ELF-1 (cell line): ENCODE data around the gene UST.

ENCODE experiments used
- DNase-seq: peaks from one replicate; pipeline ENCODE4 v3.0.0-alpha.2; 2016; ENCODE audit warnings: low read depth, low spot score

The UST gene

GRCh38 chr6:149060985-149061760, 314.3 kb downstream of the UST start:
- DNase-seq, result no peak

GRCh38 chr6:149061930-149062329, 315.1 kb downstream of the UST start:
- no peak for DNase-seq

DNA sequence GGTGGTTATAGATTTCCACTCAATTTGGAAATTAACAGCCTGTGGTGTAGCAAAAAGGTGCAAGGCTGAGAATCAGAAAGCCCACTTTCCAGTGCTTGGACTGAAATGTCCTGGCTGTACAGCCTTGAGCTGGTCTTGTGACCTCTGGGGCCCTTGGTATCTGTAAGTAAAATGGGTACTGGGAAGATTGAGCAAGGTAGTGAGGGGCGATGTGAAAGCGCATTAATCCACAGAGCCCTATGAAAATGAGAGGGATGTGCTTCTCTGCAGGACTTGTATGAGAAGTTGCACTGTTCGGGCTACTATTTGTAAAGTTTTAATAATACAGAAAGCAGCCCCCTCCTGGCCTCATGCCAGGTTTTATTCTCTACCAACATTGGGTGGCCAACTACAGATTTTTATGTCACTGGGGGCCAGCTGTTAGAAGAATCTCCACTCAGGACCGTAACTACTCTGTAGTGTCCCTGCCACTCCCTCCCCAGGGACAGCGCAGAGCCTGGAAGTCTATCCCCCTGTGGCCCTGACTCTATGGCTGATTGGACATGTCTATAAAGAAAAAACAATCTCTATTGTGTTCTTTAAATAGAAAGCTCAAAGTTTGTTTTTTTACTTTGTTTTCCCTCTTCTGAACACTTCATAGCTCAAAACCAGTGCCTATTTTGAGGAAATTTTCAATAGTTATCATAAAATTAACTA, 316.0 kb downstream of the UST start:
- no peak for DNase-seq

- no peak for DNase-seq
Observed at GRCh38 chr6:149063468-149063867, 316.6 kb downstream of the UST start.

DNA sequence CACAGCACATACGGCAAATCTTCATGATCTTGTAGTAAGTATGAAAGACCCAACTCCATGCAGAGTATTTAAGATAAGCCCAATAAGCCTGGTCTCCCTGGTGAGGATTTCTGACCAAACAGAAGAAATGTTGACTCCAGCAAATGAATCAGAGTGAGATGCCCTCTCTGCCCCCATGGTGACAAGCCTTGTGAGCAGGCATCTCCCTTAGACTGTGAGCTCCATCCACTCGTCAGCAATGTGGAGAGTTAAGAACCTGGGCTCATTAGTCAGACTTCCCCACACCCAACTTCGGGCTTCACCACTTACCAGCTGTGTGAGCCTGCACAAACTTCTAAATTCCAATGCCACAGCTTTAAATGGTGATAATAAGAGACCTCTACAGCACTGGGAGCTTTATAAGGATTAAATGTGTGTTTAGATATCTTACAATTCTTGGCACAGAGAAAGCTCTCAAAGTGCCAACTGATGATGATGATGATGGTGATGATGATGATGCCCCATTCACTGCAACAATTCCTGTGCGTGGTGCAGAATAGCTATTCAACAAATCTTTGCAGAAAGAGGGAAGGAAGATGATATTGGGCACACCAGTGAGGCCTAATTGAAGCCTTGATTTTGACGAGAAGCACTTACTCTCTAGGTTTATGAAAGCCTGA, 317.3 kb downstream of the UST start:
- no peak for DNase-seq

GRCh38 chr6:149064660-149065015, 317.8 kb downstream of the UST start:
- no peak for DNase-seq

DNA sequence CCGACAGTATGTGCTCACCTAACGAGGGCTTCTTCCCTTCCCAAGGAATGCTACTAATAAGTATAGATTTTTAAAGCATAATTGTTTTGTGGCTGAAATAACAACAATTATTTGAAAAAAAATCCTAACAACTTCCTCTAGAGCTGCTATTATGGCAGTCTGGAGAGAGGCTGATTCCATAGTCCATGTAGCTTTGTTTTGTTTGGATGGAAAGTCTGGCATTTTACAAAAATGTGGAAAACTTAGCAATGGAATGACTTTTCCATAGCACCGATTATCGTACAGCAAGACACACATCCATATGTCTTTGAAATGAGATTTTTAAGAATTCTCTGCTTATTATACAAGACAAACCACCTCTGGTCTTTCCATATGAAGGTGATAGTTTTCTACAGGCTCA, 318.3 kb downstream of the UST start:
- DNase-seq, result no peak

DNA sequence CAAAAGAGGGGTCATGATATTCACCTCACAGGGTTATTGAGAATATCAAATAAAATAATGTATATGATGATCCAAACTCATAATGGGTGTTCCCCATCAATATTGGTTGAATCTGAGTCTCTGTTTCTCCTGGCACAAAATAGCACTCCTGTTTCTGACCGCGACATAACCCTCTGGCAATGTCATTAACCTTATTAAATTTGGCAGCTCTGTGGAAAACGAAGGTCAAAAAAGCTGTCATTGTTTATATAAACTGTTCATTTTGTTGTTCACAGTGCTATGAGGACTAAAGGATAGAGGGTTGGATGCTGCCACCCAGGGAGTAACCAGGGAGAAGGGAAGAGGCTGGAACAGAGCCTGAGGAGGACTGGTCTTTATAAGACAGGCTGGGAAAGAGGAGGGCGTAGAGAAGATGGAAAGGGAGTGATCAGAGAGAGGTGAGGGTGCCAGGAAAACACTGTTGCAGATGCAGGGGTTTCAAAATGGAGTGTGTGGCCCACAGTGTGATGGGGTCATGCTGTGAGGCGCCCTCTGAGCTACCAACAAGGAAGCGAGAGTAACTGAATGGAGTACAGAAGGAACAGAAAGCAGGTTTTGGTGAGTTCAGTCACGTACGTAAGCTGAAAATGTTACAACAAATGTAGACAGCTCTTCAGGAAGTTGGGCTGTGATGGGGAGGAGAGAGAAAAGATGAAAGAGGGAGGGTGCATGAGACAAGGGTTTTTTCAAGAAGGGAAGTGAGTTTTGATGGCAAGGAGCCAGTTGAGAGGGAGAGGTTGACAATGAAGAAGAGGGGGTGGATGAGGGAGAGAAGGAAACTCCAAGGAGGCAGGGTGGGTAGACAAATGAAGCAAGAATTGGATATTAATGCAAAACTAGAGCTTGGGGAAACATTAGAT, 319.1 kb downstream of the UST start:
- DNase-seq, result no peak

- no peak for DNase-seq
Observed at GRCh38 chr6:149071997-149072396, 325.2 kb downstream of the UST start.

- DNase-seq, result no peak
Observed at GRCh38 chr6:149074832-149075258, 328.0 kb downstream of the UST start.

- DNase-seq, result no peak
Observed at GRCh38 chr6:149075616-149076354, 329.0 kb downstream of the UST start.

DNA sequence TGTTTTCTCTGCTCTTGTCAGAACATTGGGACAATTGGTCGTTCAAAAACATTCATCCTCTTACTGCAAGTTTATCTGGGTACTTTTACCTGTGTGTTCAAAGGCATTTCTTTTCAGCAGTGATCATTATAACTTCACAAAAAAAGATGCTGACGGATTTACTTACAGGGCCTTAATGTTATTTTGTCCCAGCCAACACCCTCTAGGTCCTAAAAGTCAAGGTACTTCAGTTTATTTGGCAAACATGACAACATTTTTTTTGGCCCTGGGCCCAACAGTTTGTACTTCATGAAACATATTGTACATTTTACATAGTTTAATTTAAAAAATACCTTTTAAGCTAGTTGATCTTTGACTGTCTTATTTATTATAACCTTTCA, 329.5 kb downstream of the UST start:
- DNase-seq, result no peak

DNA sequence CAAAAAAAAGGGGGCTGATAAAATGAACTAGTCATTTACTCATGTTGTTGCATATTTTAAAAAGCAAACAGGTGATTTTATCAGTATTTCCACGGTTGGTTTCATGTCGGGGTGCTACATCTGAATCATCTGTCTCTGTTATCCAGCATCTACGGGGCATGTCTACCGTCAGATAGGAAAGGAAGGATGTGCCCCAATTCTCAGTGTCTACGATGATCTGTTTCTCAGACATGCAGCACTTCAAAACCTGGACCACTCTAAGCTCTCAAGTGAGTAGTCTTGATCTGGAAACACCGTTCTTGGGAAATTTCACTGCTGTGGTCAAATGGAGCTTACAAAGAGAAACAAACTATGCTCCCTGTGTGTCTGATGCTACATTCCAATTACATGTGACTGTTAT, 330.4 kb downstream of the UST start:
- DNase-seq, result no peak

- no peak for DNase-seq
Observed at GRCh38 chr6:149078211-149078782, 331.5 kb downstream of the UST start.

GRCh38 chr6:149079456-149079855, 332.6 kb downstream of the UST start:
- no peak for DNase-seq

DNA sequence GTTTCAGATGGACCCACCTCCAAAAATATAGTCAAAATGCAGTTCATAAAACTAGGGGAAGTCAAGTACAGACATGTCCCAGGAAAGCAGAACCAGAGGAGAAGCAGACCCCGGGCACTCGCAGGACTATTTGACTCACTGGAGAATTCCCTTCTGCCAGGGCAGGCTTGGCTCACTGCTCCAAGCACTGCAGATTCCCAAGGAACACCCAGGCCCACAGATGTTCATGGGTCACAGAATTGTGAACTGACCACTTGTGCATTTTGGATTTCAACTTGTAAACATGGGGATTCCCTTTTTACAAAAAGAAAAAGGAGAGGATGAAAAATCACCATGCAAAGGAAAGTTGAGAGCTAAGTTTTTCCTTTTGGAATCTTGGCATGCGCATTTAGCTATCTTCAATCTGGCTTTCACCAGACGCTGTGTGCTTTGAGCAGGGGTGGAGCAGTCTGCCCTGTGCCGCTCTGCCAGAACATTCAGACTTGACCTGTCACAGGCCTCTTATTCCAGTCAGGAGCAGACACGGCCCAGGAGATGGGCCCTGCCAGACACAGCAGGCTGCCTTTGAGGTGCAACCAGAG, 333.2 kb downstream of the UST start:
- peak; percentile 41 for DNase-seq

- no peak for DNase-seq
Observed at GRCh38 chr6:149080511-149080910, 333.7 kb downstream of the UST start.

- no peak for DNase-seq
Observed at GRCh38 chr6:149081281-149081680, 334.5 kb downstream of the UST start.

DNA sequence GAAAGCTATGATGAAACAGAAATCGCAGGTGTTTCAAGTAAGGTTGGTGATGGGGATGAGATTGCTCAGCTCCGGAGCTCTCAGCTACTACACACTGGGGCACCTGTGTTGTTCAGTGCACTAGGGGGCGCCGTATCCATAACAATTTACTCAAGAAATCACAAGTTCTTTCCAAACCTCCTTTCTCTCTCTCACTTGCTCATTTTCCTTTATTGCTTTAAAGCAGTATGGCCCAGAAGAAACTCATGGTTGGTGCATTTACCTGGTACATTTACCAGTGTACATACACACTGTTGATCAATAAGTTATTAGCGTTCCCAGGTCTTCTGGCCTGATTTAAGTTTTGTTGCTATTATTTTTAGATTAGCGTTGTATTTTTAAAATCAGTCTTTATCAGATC, 335.5 kb downstream of the UST start:
- DNase-seq, result peak; percentile 60

DNA sequence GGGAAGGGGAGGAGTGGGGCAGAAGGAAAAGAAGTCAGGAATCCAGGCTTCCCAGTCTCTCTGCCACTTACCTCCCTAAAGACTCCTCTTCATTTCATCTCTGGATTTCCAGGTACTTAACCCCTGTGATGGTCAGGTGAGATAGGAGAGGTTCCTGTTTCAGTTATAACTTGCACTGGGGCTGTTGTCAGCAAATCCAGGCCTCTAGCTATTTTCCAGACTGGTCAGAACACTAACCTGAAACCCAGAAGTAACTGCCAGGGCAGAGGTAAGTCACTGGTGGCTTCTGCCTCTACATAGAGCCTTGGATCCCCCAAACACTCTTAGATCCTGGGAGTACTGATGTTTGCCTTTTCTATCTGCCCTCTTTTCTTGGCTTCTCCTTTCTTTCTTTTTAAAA, 337.2 kb downstream of the UST start:
- peak; percentile 37 for DNase-seq
